ENCODE results near the gene VAV1. TPM values are rescaled to one million over a fixed set of nuclear protein-coding genes. Genes with fewer than 3 reads are reported as not detected.

Gene VAV1
- total and polyA plus RNA-seq, 4 donors = 0.60 to 13.3 (median 4.1) TPM

DNA sequence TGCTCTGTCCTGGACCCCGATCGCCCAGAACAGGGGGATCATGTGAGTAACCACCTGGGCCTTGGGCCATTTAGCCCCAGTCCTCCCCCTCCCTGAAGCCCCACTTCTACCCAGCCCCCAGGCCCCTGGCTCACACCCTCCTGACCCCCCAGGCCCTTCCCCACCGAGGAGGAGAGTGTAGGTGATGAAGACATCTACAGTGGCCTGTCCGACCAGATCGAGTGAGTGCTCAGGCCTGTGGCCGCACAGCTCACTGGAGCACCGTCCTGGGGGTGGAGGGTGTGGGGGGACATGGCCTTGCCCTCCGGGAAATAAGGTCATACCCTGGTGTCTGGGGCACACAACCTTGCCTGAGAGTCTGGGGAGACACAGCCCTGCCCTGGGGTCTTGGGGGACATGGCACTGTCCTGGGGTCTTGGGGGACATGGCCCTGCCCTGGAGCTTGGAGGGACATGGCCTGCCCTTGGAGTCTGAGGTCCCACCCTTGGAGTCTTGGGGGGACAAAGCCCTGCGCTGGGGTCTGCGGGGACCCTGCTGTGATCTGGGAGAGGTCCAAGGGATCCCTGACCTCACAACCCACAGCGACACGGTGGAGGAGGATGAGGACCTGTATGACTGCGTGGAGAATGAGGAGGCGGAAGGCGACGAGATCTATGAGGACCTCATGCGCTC, 49.3 kb downstream of the VAV1 start:
- DNase-seq (ENCODE audit: low spot score) = no peak
- TF ChIP-seq, protein P1, sequence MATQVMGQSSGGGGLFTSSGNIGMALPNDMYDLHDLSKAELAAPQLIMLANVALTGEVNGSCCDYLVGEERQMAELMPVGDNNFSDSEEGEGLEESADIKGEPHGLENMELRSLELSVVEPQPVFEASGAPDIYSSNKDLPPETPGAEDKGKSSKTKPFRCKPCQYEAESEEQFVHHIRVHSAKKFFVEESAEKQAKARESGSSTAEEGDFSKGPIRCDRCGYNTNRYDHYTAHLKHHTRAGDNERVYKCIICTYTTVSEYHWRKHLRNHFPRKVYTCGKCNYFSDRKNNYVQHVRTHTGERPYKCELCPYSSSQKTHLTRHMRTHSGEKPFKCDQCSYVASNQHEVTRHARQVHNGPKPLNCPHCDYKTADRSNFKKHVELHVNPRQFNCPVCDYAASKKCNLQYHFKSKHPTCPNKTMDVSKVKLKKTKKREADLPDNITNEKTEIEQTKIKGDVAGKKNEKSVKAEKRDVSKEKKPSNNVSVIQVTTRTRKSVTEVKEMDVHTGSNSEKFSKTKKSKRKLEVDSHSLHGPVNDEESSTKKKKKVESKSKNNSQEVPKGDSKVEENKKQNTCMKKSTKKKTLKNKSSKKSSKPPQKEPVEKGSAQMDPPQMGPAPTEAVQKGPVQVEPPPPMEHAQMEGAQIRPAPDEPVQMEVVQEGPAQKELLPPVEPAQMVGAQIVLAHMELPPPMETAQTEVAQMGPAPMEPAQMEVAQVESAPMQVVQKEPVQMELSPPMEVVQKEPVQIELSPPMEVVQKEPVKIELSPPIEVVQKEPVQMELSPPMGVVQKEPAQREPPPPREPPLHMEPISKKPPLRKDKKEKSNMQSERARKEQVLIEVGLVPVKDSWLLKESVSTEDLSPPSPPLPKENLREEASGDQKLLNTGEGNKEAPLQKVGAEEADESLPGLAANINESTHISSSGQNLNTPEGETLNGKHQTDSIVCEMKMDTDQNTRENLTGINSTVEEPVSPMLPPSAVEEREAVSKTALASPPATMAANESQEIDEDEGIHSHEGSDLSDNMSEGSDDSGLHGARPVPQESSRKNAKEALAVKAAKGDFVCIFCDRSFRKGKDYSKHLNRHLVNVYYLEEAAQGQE (IDR thresholded peaks at IDR 0.05) = no peak
- no peak for TF ChIP-seq FOXA2 (IDR thresholded peaks at IDR 0.05)
- no peak for TF ChIP-seq GABPA (IDR thresholded peaks at IDR 0.05 in 1 of 2, conservative IDR thresholded peaks at IDR 0.05 in 1 of 2)
- TF ChIP-seq YY1 (IDR thresholded peaks at IDR 0.05) = no peak
- TF ChIP-seq, protein P2, sequence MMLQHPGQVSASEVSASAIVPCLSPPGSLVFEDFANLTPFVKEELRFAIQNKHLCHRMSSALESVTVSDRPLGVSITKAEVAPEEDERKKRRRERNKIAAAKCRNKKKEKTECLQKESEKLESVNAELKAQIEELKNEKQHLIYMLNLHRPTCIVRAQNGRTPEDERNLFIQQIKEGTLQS (IDR thresholded peaks at IDR 0.05) = no peak
- no peak for TF ChIP-seq EGR1 (IDR thresholded peaks at IDR 0.05; ENCODE audit: low read depth in 2 of 2)
- no peak for TF ChIP-seq SP1 (IDR thresholded peaks at IDR 0.05)
- no peak for TF ChIP-seq JUND (IDR thresholded peaks at IDR 0.05)
- TF ChIP-seq, protein P3, sequence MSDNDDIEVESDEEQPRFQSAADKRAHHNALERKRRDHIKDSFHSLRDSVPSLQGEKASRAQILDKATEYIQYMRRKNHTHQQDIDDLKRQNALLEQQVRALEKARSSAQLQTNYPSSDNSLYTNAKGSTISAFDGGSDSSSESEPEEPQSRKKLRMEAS (IDR thresholded peaks at IDR 0.05) = no peak
- TF ChIP-seq, protein P4, sequence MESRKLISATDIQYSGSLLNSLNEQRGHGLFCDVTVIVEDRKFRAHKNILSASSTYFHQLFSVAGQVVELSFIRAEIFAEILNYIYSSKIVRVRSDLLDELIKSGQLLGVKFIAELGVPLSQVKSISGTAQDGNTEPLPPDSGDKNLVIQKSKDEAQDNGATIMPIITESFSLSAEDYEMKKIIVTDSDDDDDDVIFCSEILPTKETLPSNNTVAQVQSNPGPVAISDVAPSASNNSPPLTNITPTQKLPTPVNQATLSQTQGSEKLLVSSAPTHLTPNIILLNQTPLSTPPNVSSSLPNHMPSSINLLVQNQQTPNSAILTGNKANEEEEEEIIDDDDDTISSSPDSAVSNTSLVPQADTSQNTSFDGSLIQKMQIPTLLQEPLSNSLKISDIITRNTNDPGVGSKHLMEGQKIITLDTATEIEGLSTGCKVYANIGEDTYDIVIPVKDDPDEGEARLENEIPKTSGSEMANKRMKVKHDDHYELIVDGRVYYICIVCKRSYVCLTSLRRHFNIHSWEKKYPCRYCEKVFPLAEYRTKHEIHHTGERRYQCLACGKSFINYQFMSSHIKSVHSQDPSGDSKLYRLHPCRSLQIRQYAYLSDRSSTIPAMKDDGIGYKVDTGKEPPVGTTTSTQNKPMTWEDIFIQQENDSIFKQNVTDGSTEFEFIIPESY (IDR thresholded peaks at IDR 0.05) = no peak
- TF ChIP-seq, protein P5, sequence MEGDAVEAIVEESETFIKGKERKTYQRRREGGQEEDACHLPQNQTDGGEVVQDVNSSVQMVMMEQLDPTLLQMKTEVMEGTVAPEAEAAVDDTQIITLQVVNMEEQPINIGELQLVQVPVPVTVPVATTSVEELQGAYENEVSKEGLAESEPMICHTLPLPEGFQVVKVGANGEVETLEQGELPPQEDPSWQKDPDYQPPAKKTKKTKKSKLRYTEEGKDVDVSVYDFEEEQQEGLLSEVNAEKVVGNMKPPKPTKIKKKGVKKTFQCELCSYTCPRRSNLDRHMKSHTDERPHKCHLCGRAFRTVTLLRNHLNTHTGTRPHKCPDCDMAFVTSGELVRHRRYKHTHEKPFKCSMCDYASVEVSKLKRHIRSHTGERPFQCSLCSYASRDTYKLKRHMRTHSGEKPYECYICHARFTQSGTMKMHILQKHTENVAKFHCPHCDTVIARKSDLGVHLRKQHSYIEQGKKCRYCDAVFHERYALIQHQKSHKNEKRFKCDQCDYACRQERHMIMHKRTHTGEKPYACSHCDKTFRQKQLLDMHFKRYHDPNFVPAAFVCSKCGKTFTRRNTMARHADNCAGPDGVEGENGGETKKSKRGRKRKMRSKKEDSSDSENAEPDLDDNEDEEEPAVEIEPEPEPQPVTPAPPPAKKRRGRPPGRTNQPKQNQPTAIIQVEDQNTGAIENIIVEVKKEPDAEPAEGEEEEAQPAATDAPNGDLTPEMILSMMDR (IDR thresholded peaks at IDR 0.05; ENCODE audit: low read depth, low read length, missing input control) = no peak
- no peak for TF ChIP-seq TAF1 (conservative IDR thresholded peaks at IDR 0.05)
- TF ChIP-seq NR2F2 (IDR thresholded peaks at IDR 0.05) = no peak
- no peak for TF ChIP-seq HNF4A (conservative IDR thresholded peaks at IDR 0.05)
- TF ChIP-seq RXRA (IDR thresholded peaks at IDR 0.05) = no peak
- Histone ChIP-seq H3K9ac (ENCODE audit: low read depth in 1 of 2, low read length in 2 of 2) (no peak overlapping the region), H3K27ac (ENCODE audit: low read depth in 1 of 2, low read length in 2 of 2) (no peak overlapping the region), H3K4me3 (ENCODE audit: low read depth in 1 of 3, low read length in 3 of 3) (no peak overlapping the region), H3K36me3 (ENCODE audit: control insufficient read depth in 4 of 4, insufficient read depth in 3 of 4, low read depth in 1 of 4, low read length in 3 of 4) (no peaks in the 10 kb centered on the region), H3K9me3 (ENCODE audit: control insufficient read depth in 4 of 4, low read length in 3 of 4) (peaks cover 0 to 6% (median 3%) of the 10 kb centered on the region in 4 donors), H3K4me1 (ENCODE audit: control insufficient read depth in 4 of 4, insufficient read depth in 4 of 4, low read length in 3 of 4) (no peaks in the 10 kb centered on the region), H3K27me3 (ENCODE audit: control insufficient read depth in 4 of 4, insufficient read depth in 4 of 4, low read length in 3 of 4) (no peaks in the 10 kb centered on the region)
- WGBS = 80% methylated on average over 17 of the region's 17 CpGs
